HepG2 (cell line): Measurements from ENCODE around the gene CAD. TPM values are rescaled to one million over a fixed set of nuclear protein-coding genes. Genes with fewer than 3 reads are reported as not detected.

Source experiments
- EP300 ChIP-seq, 3 experiments: sonication (generic) in 1 of 3; formaldehyde crosslinking in 1 of 3; IDR thresholded peaks; 2 replicates each; pipeline versions ENCODE4 v1.5.1 to v1.6.1; 2011 to 2020; ENCODE audit warnings: low read depth in 2 of 3, low read length in 2 of 3, borderline replicate concordance in 1 of 3, improper control_type of control experiment in 1 of 3, mild to moderate bottlenecking in 1 of 3, missing genetic modification reagents in 1 of 3, moderate library complexity in 1 of 3
- GTF3A ChIP-seq: sonication (generic); formaldehyde crosslinking; conservative IDR thresholded peaks from 2 replicates; pipeline ENCODE4 v1.4.0; 2020; ENCODE audit warnings: mild to moderate bottlenecking, missing genetic modification reagents
- MEIS2 ChIP-seq: sonication (generic); formaldehyde crosslinking; IDR thresholded peaks from 2 replicates; pipeline ENCODE4 v1.9.0; 2021; ENCODE audit warnings: mild to moderate bottlenecking, missing genetic modification reagents
- NFE2L2 ChIP-seq: fragments of 150-350 bp; IDR thresholded peaks from 2 replicates; pipeline ENCODE4 v1.6.1; 2014; ENCODE audit warnings: low read length
- POGZ ChIP-seq: sonication (generic); formaldehyde crosslinking; IDR thresholded peaks from 2 replicates; pipeline ENCODE4 v1.4.0; 2020; ENCODE audit warnings: mild to moderate bottlenecking, missing genetic modification reagents
- POLR2A ChIP-seq, 2 experiments: IDR thresholded peaks; 2 replicates each; pipeline ENCODE4 v1.6.1; 2011; ENCODE audit warnings: low read depth in 2 of 2, low read length in 2 of 2, mild to moderate bottlenecking in 1 of 2, moderate library complexity in 1 of 2; ENCODE audit not compliant: insufficient read depth in 1 of 2
- RELA ChIP-seq: sonication (generic); formaldehyde crosslinking; IDR thresholded peaks from 2 replicates; pipeline ENCODE4 v1.4.0; 2020; ENCODE audit warnings: missing genetic modification reagents
- TAF15 ChIP-seq: fragments of 200-400 bp; formaldehyde crosslinking; IDR thresholded peaks from one replicate; pipeline ENCODE4 v1.6.1; 2018; ENCODE audit warnings: mild to moderate bottlenecking, low read depth, low read length; ENCODE audit not compliant: poor library complexity, severe bottlenecking
- TSC22D2 ChIP-seq: sonication (generic); formaldehyde crosslinking; IDR thresholded peaks from 2 replicates; pipeline ENCODE4 v1.5.1; 2020; ENCODE audit warnings: missing genetic modification reagents, mild to moderate bottlenecking, borderline replicate concordance
- ZNF124 ChIP-seq: sonication (generic); formaldehyde crosslinking; IDR thresholded peaks from 2 replicates; pipeline ENCODE4 v1.4.0; 2020; ENCODE audit warnings: missing genetic modification reagents
- ZNF678 ChIP-seq: sonication (generic); formaldehyde crosslinking; IDR thresholded peaks from 2 replicates; pipeline ENCODE4 v1.4.0; 2020; ENCODE audit warnings: mild to moderate bottlenecking, missing genetic modification reagents
- ZNF703 ChIP-seq: sonication (generic); formaldehyde crosslinking; IDR thresholded peaks from 2 replicates; pipeline ENCODE4 v1.5.1; 2020; ENCODE audit warnings: missing genetic modification reagents, mild to moderate bottlenecking, moderate library complexity, borderline replicate concordance
- ZNF75D ChIP-seq: sonication (generic); formaldehyde crosslinking; IDR thresholded peaks from 2 replicates; pipeline ENCODE4 v1.8.1; 2023; ENCODE audit warnings: missing genetic modification reagents, mild to moderate bottlenecking, borderline replicate concordance
- polyA plus RNA-seq, 8 experiments: library from polyadenylated mRNA; depleted of rRNA in 3 of 8; stranded (reverse) in 7 of 8; unstranded in 1 of 8; fragments of >200 nt; fragmentation: Illumina TruSeq in 4 of 8; extraction: Trizol in 4 of 8; gene quantifications; 2 replicates each; pipeline versions ENCODE4 v1.2.1 to v1.2.3, GENCODE V29; 2011 to 2016; ENCODE audit warnings: low read depth in 4 of 8, missing spikeins in 1 of 8, mixed read lengths in 1 of 8; ENCODE audit not compliant: insufficient read depth in 1 of 8
- total RNA-seq, 5 experiments: library from RNA; depleted of rRNA; stranded (reverse); fragments of >200 nt; fragmentation: Illumina TruSeq; extraction: Trizol; gene quantifications; 2 replicates each; pipeline ENCODE4 v1.2.3, GENCODE V29; 2016; ENCODE audit warnings: low read depth in 1 of 5
- TF ChIP-seq, protein P1 (sequence below), 2 experiments: sonication (generic) in 1 of 2; formaldehyde crosslinking in 1 of 2; IDR thresholded peaks; 2 replicates each; pipeline versions ENCODE4 v1.6.1 to v1.9.0; 2014 to 2022; ENCODE audit warnings: antibody characterized with exemption in 1 of 2, borderline replicate concordance in 1 of 2, inconsistent platforms in 1 of 2, low read depth in 1 of 2, missing genetic modification reagents in 1 of 2
- TF ChIP-seq, protein P2 (sequence below): sonication (generic); formaldehyde crosslinking; IDR thresholded peaks from 2 replicates; pipeline ENCODE4 v1.9.0; 2022; ENCODE audit warnings: missing genetic modification reagents, mild to moderate bottlenecking, borderline replicate concordance
- TF ChIP-seq, protein P3 (sequence below): sonication (generic); formaldehyde crosslinking; IDR thresholded peaks from 2 replicates; pipeline ENCODE4; 2020; ENCODE audit warnings: missing genetic modification reagents, mild to moderate bottlenecking, borderline replicate concordance
- TF ChIP-seq, protein P4 (sequence below): IDR thresholded peaks from 2 replicates; pipeline ENCODE4 v1.6.1; 2018; ENCODE audit warnings: missing genetic modification reagents, mild to moderate bottlenecking, missing compliant biosample characterization

CAD gene
- total and polyA plus RNA-seq, 2 of the 13 experiments (the other 11 are each of a cell fraction or from before 2014, with no cell fraction given) = 21.7 to 37.0 TPM

DNA sequence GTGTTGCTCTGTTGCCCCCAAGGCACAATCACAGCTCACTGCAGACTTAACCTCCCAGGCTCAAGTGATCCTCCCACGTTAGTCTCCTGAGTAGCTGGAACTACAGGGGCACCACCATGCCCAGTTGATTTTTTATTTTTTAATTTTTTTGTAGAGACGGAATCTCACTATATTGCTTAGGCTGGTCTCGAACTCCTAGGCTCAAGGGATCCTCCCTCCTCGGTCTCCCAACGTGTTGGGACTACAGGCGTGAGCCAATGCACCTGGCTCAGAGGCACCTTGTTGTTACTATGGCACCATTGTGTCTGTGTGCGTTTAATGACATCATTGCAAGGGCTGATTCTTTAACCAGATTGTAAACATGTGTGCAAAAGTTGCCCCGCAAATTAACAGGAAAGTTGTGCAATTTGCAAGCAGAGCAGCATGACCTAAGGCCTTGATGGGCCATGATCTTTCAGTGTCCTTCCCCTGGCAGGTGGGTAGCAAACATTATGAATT is 45.8 kb upstream of the CAD start (continued):
- TF ChIP-seq, protein P1, sequence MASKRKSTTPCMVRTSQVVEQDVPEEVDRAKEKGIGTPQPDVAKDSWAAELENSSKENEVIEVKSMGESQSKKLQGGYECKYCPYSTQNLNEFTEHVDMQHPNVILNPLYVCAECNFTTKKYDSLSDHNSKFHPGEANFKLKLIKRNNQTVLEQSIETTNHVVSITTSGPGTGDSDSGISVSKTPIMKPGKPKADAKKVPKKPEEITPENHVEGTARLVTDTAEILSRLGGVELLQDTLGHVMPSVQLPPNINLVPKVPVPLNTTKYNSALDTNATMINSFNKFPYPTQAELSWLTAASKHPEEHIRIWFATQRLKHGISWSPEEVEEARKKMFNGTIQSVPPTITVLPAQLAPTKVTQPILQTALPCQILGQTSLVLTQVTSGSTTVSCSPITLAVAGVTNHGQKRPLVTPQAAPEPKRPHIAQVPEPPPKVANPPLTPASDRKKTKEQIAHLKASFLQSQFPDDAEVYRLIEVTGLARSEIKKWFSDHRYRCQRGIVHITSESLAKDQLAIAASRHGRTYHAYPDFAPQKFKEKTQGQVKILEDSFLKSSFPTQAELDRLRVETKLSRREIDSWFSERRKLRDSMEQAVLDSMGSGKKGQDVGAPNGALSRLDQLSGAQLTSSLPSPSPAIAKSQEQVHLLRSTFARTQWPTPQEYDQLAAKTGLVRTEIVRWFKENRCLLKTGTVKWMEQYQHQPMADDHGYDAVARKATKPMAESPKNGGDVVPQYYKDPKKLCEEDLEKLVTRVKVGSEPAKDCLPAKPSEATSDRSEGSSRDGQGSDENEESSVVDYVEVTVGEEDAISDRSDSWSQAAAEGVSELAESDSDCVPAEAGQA (IDR thresholded peaks at IDR 0.05; ENCODE audit: low read depth) = peak; percentile 86
- TF ChIP-seq, protein P1 (CRISPR knock-in tag; IDR thresholded peaks at IDR 0.05; ENCODE audit: borderline replicate concordance) = no peak
- peak; percentile 58; the same call in 1 of the 2 replicates for TF ChIP-seq TSC22D2
- no peak for TF ChIP-seq TAF15
- TF ChIP-seq, protein P2, sequence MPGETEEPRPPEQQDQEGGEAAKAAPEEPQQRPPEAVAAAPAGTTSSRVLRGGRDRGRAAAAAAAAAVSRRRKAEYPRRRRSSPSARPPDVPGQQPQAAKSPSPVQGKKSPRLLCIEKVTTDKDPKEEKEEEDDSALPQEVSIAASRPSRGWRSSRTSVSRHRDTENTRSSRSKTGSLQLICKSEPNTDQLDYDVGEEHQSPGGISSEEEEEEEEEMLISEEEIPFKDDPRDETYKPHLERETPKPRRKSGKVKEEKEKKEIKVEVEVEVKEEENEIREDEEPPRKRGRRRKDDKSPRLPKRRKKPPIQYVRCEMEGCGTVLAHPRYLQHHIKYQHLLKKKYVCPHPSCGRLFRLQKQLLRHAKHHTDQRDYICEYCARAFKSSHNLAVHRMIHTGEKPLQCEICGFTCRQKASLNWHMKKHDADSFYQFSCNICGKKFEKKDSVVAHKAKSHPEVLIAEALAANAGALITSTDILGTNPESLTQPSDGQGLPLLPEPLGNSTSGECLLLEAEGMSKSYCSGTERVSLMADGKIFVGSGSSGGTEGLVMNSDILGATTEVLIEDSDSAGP (CRISPR knock-in tag) = no peak; the same call in 1 of the 2 replicates
- TF ChIP-seq NFE2L2 = no peak
- peak; percentile 77 to 92 for TF ChIP-seq EP300 (IDR thresholded peaks at IDR 0.05; ENCODE audit: low read depth in 2 of 2, low read length in 2 of 2)
- peak; percentile 91 for TF ChIP-seq EP300 (CRISPR knock-in tag; IDR thresholded peaks at IDR 0.05; ENCODE audit: borderline replicate concordance)
- TF ChIP-seq, protein P3, sequence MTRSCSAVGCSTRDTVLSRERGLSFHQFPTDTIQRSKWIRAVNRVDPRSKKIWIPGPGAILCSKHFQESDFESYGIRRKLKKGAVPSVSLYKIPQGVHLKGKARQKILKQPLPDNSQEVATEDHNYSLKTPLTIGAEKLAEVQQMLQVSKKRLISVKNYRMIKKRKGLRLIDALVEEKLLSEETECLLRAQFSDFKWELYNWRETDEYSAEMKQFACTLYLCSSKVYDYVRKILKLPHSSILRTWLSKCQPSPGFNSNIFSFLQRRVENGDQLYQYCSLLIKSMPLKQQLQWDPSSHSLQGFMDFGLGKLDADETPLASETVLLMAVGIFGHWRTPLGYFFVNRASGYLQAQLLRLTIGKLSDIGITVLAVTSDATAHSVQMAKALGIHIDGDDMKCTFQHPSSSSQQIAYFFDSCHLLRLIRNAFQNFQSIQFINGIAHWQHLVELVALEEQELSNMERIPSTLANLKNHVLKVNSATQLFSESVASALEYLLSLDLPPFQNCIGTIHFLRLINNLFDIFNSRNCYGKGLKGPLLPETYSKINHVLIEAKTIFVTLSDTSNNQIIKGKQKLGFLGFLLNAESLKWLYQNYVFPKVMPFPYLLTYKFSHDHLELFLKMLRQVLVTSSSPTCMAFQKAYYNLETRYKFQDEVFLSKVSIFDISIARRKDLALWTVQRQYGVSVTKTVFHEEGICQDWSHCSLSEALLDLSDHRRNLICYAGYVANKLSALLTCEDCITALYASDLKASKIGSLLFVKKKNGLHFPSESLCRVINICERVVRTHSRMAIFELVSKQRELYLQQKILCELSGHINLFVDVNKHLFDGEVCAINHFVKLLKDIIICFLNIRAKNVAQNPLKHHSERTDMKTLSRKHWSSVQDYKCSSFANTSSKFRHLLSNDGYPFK (CRISPR knock-in tag) = no peak
- TF ChIP-seq POLR2A (IDR thresholded peaks at IDR 0.05; ENCODE audit: insufficient read depth in 1 of 2, low read depth in 2 of 2, low read length in 2 of 2) = no peak
- no peak for TF ChIP-seq ZNF124 (CRISPR knock-in tag)
- no peak for TF ChIP-seq RELA (CRISPR knock-in tag)
- no peak for TF ChIP-seq ZNF75D (CRISPR knock-in tag)
- TF ChIP-seq GTF3A (CRISPR knock-in tag) = no peak
- TF ChIP-seq, protein P4, sequence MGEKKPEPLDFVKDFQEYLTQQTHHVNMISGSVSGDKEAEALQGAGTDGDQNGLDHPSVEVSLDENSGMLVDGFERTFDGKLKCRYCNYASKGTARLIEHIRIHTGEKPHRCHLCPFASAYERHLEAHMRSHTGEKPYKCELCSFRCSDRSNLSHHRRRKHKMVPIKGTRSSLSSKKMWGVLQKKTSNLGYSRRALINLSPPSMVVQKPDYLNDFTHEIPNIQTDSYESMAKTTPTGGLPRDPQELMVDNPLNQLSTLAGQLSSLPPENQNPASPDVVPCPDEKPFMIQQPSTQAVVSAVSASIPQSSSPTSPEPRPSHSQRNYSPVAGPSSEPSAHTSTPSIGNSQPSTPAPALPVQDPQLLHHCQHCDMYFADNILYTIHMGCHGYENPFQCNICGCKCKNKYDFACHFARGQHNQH (CRISPR knock-in tag) = peak; percentile 99
- TF ChIP-seq POGZ (CRISPR knock-in tag) = peak; percentile 91
- no peak for TF ChIP-seq ZNF703
- TF ChIP-seq ZNF678 (CRISPR knock-in tag) = no peak
- peak; percentile 94 for TF ChIP-seq MEIS2 (CRISPR knock-in tag)
